Measurements from ENCODE around the gene PPIL6. TPM values are rescaled to one million over a fixed set of nuclear protein-coding genes. Genes with fewer than 3 reads are reported as not detected.
A peak's percentile ranks its signal among the peaks of the same experiment; 100 is the strongest.

The PPIL6 gene
- total RNA-seq, 1 experiment from 2014 or later, result not detected

DNA sequence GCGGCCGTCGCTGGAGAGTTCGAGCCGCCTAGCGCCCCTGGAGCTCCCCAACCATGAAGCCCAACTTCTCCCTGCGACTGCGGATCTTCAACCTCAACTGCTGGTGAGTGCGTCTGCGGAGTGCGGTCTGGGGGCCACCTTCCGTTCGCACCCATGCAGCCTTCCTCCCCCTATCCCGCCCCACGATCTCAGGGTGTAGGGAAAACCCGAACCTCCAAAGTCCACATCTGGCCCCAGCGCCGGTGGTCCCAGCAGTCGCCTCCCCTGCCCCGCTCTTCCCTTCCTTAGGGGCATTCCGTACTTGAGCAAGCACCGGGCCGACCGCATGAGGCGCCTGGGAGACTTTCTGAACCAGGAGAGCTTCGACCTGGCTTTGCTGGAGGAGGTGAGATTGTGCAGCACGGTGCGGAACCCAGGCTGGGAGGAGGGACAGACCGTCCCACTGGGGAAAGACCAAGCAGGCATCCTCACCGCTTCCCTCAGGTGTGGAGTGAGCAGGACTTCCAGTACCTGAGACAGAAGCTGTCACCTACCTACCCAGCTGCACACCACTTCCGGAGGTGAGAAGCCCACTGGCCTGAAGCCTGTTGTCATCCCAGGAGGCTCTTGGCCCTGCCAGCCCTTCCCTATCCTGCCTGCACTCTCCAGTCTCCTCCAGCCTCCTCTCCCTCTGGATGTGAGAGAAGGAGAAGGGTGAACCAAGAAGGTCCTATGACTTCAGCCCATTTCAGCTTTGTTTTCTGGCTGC is 815 bp upstream of the PPIL6 start:
- Histone ChIP-seq H3K4me3 (ENCODE audit: low read depth, low read length) (peak overlapping the region; percentile 57), H3K9me3 (no peaks in the 10 kb centered on the region), H3K4me1 (peaks cover 7% of the 10 kb centered on the region), H3K27me3 (replicated peaks; ENCODE audit: control insufficient read depth, insufficient read depth, low read length) (no peaks in the 10 kb centered on the region), H3K36me3 (ENCODE audit: control insufficient read depth, insufficient read depth, low read length) (no peaks in the 10 kb centered on the region)
- no peaks in the 10 kb centered on the region for H3K4me1 Mint-ChIP-seq (ENCODE audit: low read depth, unreplicated experiment)
- POLR2A ChIA-PET, result interaction anchor here (1.3 kb wide), 1 partner anchor 41 kb away, joined by 16 read pairs; no protein-coding TSS in a partner anchor
- H3K36me3 Mint-ChIP-seq (ENCODE audit: insufficient read depth, unreplicated experiment), result no peaks in the 10 kb centered on the region
- peak overlapping the region; percentile 97 for H3K27ac Mint-ChIP-seq (ENCODE audit: unreplicated experiment)
- intact Hi-C loops (cut with micrococcal nuclease; ENCODE audit: unreplicated experiment), result loop anchor here (2.0 to 10.0 kb wide), 4 partner anchors 14 to 256 kb away; partner anchors contain the start of genes AK9, CD164, FIG4 and MICAL1
- DNase-seq, result peak; percentile 64 to 71
- no TSS peak for BruUV-seq (replicated peaks)
- no peaks in the 10 kb centered on the region for H3K9me3 Mint-ChIP-seq (ENCODE audit: unreplicated experiment)
- no peaks in the 10 kb centered on the region for H3K27me3 Mint-ChIP-seq (ENCODE audit: insufficient read depth, unreplicated experiment)
- CTCF ChIA-PET, result interaction anchor here (0.6 to 1.6 kb wide), 3 partner anchors 58 to 598 kb away, joined by 3 to 4 read pairs (median 3); no protein-coding TSS in a partner anchor
- TF ChIP-seq, protein P1, sequence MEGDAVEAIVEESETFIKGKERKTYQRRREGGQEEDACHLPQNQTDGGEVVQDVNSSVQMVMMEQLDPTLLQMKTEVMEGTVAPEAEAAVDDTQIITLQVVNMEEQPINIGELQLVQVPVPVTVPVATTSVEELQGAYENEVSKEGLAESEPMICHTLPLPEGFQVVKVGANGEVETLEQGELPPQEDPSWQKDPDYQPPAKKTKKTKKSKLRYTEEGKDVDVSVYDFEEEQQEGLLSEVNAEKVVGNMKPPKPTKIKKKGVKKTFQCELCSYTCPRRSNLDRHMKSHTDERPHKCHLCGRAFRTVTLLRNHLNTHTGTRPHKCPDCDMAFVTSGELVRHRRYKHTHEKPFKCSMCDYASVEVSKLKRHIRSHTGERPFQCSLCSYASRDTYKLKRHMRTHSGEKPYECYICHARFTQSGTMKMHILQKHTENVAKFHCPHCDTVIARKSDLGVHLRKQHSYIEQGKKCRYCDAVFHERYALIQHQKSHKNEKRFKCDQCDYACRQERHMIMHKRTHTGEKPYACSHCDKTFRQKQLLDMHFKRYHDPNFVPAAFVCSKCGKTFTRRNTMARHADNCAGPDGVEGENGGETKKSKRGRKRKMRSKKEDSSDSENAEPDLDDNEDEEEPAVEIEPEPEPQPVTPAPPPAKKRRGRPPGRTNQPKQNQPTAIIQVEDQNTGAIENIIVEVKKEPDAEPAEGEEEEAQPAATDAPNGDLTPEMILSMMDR (IDR thresholded peaks at IDR 0.05; ENCODE audit: insufficient read depth in 1 of 2, low read depth in 1 of 2, low read length in 1 of 2, severe bottlenecking in 1 of 2, unreplicated experiment in 1 of 2), result peak in 1 of 2 experiments; percentile 36
- peak overlapping the region; percentile 96 for H3K4me3 Mint-ChIP-seq (ENCODE audit: unreplicated experiment)

DNA sequence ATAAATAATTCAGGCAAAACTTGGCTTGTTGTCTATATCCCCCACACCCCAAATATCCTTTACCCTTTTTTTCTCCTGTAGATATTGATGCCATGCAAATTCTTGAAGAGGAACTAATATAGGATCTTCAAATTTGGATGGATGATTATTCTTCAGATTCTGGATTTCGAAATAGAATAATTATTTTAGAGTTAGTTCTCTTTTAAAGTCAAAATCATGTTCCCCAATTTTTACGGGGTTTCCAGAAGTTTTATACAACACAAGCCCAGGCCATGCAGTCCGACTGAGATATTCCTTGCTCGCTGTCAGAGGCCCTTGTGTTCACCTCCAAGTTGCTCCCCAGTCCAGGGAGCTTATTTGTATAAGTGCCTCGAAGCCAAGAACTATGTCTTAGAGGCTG is 4.4 kb downstream of the PPIL6 start:
- Histone ChIP-seq H3K36me3 (ENCODE audit: control insufficient read depth, insufficient read depth, low read length) (no peaks in the 10 kb centered on the region), H3K4me1 (no peaks in the 10 kb centered on the region), H3K4me3 (ENCODE audit: low read depth, low read length) (no peak overlapping the region), H3K9me3 (no peaks in the 10 kb centered on the region), H3K27me3 (replicated peaks; ENCODE audit: control insufficient read depth, insufficient read depth, low read length) (no peaks in the 10 kb centered on the region)
- no peaks in the 10 kb centered on the region for H3K4me1 Mint-ChIP-seq (ENCODE audit: low read depth, unreplicated experiment)
- BruUV-seq (replicated peaks), result no TSS peak
- TF ChIP-seq, protein P1 (IDR thresholded peaks at IDR 0.05; ENCODE audit: insufficient read depth in 1 of 2, low read depth in 1 of 2, low read length in 1 of 2, severe bottlenecking in 1 of 2, unreplicated experiment in 1 of 2), result no peak
- H3K4me3 Mint-ChIP-seq (ENCODE audit: unreplicated experiment), result no peak overlapping the region
- no peaks in the 10 kb centered on the region for H3K27me3 Mint-ChIP-seq (ENCODE audit: insufficient read depth, unreplicated experiment)
- POLR2A ChIA-PET, result no interaction called here
- DNase-seq, result no peak
- CTCF ChIA-PET, result no interaction called here
- intact Hi-C loops (cut with micrococcal nuclease; ENCODE audit: unreplicated experiment), result no loop called here
- peaks cover 5% of the 10 kb centered on the region for H3K36me3 Mint-ChIP-seq (ENCODE audit: insufficient read depth, unreplicated experiment)
- H3K9me3 Mint-ChIP-seq (ENCODE audit: unreplicated experiment), result no peaks in the 10 kb centered on the region
- no peak overlapping the region for H3K27ac Mint-ChIP-seq (ENCODE audit: unreplicated experiment)

DNA sequence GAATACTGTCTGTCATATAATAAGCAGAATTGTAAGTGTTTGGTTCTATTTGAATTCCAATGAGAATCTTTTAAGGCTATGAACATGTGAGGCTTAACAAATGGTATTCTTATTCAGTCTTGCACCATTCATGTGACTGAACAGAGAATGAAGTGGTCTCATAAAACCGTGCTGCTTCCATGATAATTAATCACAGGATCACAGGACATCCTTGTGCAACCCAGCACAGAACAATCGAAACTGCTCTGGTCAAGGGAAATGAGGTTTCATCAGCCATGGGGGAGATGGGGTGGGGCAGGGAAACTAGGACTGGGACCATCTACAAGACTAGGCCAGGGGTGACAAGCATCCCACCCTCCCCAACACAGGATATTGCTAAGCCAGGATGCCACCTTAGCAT is 6.0 kb downstream of the PPIL6 start:
- ChIA-PET POLR2A (no interaction called here), CTCF (no interaction called here)
- Mint-ChIP-seq H3K9me3 (ENCODE audit: unreplicated experiment) (no peaks in the 10 kb centered on the region), H3K4me3 (ENCODE audit: unreplicated experiment) (no peak overlapping the region), H3K27ac (ENCODE audit: unreplicated experiment) (no peak overlapping the region), H3K4me1 (ENCODE audit: low read depth, unreplicated experiment) (no peaks in the 10 kb centered on the region), H3K27me3 (ENCODE audit: insufficient read depth, unreplicated experiment) (no peaks in the 10 kb centered on the region), H3K36me3 (ENCODE audit: insufficient read depth, unreplicated experiment) (peaks cover 5% of the 10 kb centered on the region)
- no peaks in the 10 kb centered on the region for H3K36me3 ChIP-seq (ENCODE audit: control insufficient read depth, insufficient read depth, low read length)
- no peak overlapping the region for H3K4me3 ChIP-seq (ENCODE audit: low read depth, low read length)
- intact Hi-C loops (cut with micrococcal nuclease; ENCODE audit: unreplicated experiment), result no loop called here
- H3K9me3 ChIP-seq, result no peaks in the 10 kb centered on the region
- no peak for DNase-seq
- TF ChIP-seq, protein P1 (IDR thresholded peaks at IDR 0.05; ENCODE audit: insufficient read depth in 1 of 2, low read depth in 1 of 2, low read length in 1 of 2, severe bottlenecking in 1 of 2, unreplicated experiment in 1 of 2), result no peak
- no TSS peak for BruUV-seq (replicated peaks)
- H3K4me1 ChIP-seq, result no peaks in the 10 kb centered on the region
- H3K27me3 ChIP-seq (replicated peaks; ENCODE audit: control insufficient read depth, insufficient read depth, low read length), result no peaks in the 10 kb centered on the region
